Fibroblast of skin of back (primary cell): ENCODE results near the gene BCL2.

ENCODE experiments used
- DNase-seq: peaks from one replicate; pipeline ENCODE4 v3.0.0-alpha.2; 2013

Gene BCL2

GRCh38 chr18:63155169-63155852, 164.3 kb downstream of the BCL2 start:
- DNase-seq, result no peak

- DNase-seq, result no peak
Observed at GRCh38 chr18:63154350-63155152, 165.0 kb downstream of the BCL2 start.

- DNase-seq, result no peak
Observed at GRCh38 chr18:63152791-63153190, 166.8 kb downstream of the BCL2 start.

- no peak for DNase-seq
Observed at GRCh38 chr18:63152096-63152495, 167.5 kb downstream of the BCL2 start.

- DNase-seq, result no peak
Observed at GRCh38 chr18:63151539-63151938, 168.0 kb downstream of the BCL2 start.

- DNase-seq, result peak; percentile 32
Observed at GRCh38 chr18:63150942-63151421, 168.6 kb downstream of the BCL2 start.

- no peak for DNase-seq
Observed at GRCh38 chr18:63150326-63150725, 169.2 kb downstream of the BCL2 start.

- DNase-seq, result no peak
Observed at GRCh38 chr18:63149302-63149587, 170.3 kb downstream of the BCL2 start.

GRCh38 chr18:63148449-63149301, 170.9 kb downstream of the BCL2 start:
- peak; percentile 77 for DNase-seq

- DNase-seq, result peak; percentile 14
Observed at GRCh38 chr18:63147973-63148372, 171.6 kb downstream of the BCL2 start.

GRCh38 chr18:63146828-63147409, 172.7 kb downstream of the BCL2 start:
- DNase-seq, result no peak

GRCh38 chr18:63145851-63146555, 173.6 kb downstream of the BCL2 start:
- no peak for DNase-seq

- no peak for DNase-seq
Observed at GRCh38 chr18:63145166-63145850, 174.3 kb downstream of the BCL2 start.

- DNase-seq, result peak; percentile 76
Observed at GRCh38 chr18:63144748-63145147, 174.8 kb downstream of the BCL2 start.

GRCh38 chr18:63143330-63143771, 176.2 kb downstream of the BCL2 start:
- no peak for DNase-seq

- DNase-seq, result no peak
Observed at GRCh38 chr18:63142594-63143225, 176.9 kb downstream of the BCL2 start.

GRCh38 chr18:63141778-63142176, 177.8 kb downstream of the BCL2 start:
- no peak for DNase-seq

- no peak for DNase-seq
Observed at GRCh38 chr18:63140997-63141777, 178.4 kb downstream of the BCL2 start.

- no peak for DNase-seq
Observed at GRCh38 chr18:63140038-63140450, 179.5 kb downstream of the BCL2 start.
